Neuronal stem cell (in vitro differentiated cells): ENCODE data around the gene ZBTB20.

Experiments used
- DNase-seq: peaks from one replicate; pipeline ENCODE4 v3.0.0-alpha.2; 2013; ENCODE audit warnings: low spot score
- H2AFZ ChIP-seq: one replicate; pipeline ENCODE4 v1.6.1; 2013; ENCODE audit warnings: mild to moderate bottlenecking, low read length, inconsistent platforms
- H2AK5ac ChIP-seq: 2 replicates; pipeline ENCODE4 v1.6.1; 2013; ENCODE audit warnings: low read depth, mild to moderate bottlenecking, inconsistent platforms, low read length, moderate library complexity, mixed read lengths
- H2BK120ac ChIP-seq: 2 replicates; pipeline ENCODE4 v1.6.1; 2013; ENCODE audit warnings: low read depth, mild to moderate bottlenecking, inconsistent platforms, low read length, moderate library complexity, mixed read lengths
- H2BK12ac ChIP-seq: one replicate; pipeline ENCODE4 v1.6.1; 2013; ENCODE audit warnings: low read length, inconsistent platforms
- H2BK15ac ChIP-seq: 2 replicates; pipeline ENCODE4 v1.6.1; 2013; ENCODE audit warnings: mild to moderate bottlenecking, low read length, inconsistent platforms, mixed read lengths
- H2BK5ac ChIP-seq: one replicate; pipeline ENCODE4 v1.6.1; 2013; ENCODE audit warnings: inconsistent platforms, mild to moderate bottlenecking, low read length, moderate library complexity
- H3K14ac ChIP-seq: one replicate; pipeline ENCODE4 v1.6.1; 2013; ENCODE audit warnings: low read length, inconsistent platforms
- H3K18ac ChIP-seq: 2 replicates; pipeline ENCODE4 v1.6.1; 2013; ENCODE audit warnings: low read length, inconsistent platforms
- H3K23ac ChIP-seq: 2 replicates; pipeline ENCODE4 v1.6.1; 2013; ENCODE audit warnings: low read depth, mild to moderate bottlenecking, mixed read lengths, low read length, inconsistent platforms; ENCODE audit not compliant: poor library complexity
- H3K27ac ChIP-seq: replicated peaks from 3 replicates; pipeline ENCODE4 v1.5.1; 2013; ENCODE audit warnings: low read length, inconsistent platforms
- H3K27me3 ChIP-seq, 3 experiments: 2 replicates each; pipeline ENCODE4 v1.6.1; 2013; ENCODE audit warnings: low read length in 3 of 3, mild to moderate bottlenecking in 2 of 3, inconsistent platforms in 1 of 3, low read depth in 1 of 3, mixed read lengths in 1 of 3, moderate library complexity in 1 of 3; ENCODE audit not compliant: control insufficient read depth in 3 of 3, insufficient read depth in 3 of 3
- H3K36me3 ChIP-seq, 2 donors: replicated peaks in 1 of 2; 2 replicates each; pipeline ENCODE4 v1.6.1; 2013; ENCODE audit warnings: low read length in 2 of 2; ENCODE audit not compliant: control insufficient read depth in 2 of 2, insufficient read depth in 2 of 2
- H3K4ac ChIP-seq: 2 replicates; pipeline ENCODE4 v1.6.1; 2013; ENCODE audit warnings: inconsistent platforms, mild to moderate bottlenecking, low read length, moderate library complexity
- H3K4me1 ChIP-seq, 2 donors: 1 replicate in 1 of 2; 2 replicates in 1 of 2; pipeline ENCODE4 v1.6.1; 2013; ENCODE audit warnings: low read length in 2 of 2, low read depth in 1 of 2; ENCODE audit not compliant: control insufficient read depth in 2 of 2, insufficient read depth in 1 of 2
- H3K4me2 ChIP-seq: one replicate; pipeline ENCODE4 v1.6.1; 2013; ENCODE audit warnings: mild to moderate bottlenecking, low read length, inconsistent platforms; ENCODE audit not compliant: insufficient read depth, poor library complexity, severe bottlenecking
- H3K4me3 ChIP-seq, 2 donors: 2 replicates each; pipeline ENCODE4 v1.5.1; 2013; ENCODE audit warnings: low read length in 2 of 2, mild to moderate bottlenecking in 2 of 2, inconsistent platforms in 1 of 2, moderate library complexity in 1 of 2
- H3K79me1 ChIP-seq: one replicate; pipeline ENCODE4 v1.6.1; 2013; ENCODE audit warnings: low read depth, mild to moderate bottlenecking, inconsistent platforms, low read length, moderate library complexity
- H3K9ac ChIP-seq: one replicate; pipeline ENCODE4 v1.6.1; 2013; ENCODE audit warnings: mild to moderate bottlenecking, low read depth, low read length, inconsistent platforms; ENCODE audit not compliant: poor library complexity
- H3K9me3 ChIP-seq, 2 donors: replicated peaks in 1 of 2; 2 replicates each; pipeline versions ENCODE3 to v1.6.1; 2013; ENCODE audit warnings: low read length in 2 of 2, mild to moderate bottlenecking in 2 of 2, inconsistent platforms in 1 of 2, low read depth in 1 of 2, mixed read lengths in 1 of 2, moderate library complexity in 1 of 2; ENCODE audit not compliant: control insufficient read depth in 2 of 2, insufficient read depth in 1 of 2
- H4K8ac ChIP-seq: one replicate; pipeline ENCODE4 v1.6.1; 2013; ENCODE audit warnings: low read depth, mild to moderate bottlenecking, inconsistent platforms, low read length, moderate library complexity
- H4K91ac ChIP-seq: one replicate; pipeline ENCODE4 v1.6.1; 2013; ENCODE audit warnings: low read length, low read depth, mild to moderate bottlenecking, inconsistent platforms; ENCODE audit not compliant: poor library complexity
- WGBS, 2 donors: extraction: QIAGEN DNeasy Blood & Tissue Kit; methylation state at CpG; one replicate each; pipeline ENCODE4 v1.1.7; 2013; ENCODE audit warnings: missing lambda C conversion rate in 2 of 2, mixed read lengths in 1 of 2; ENCODE audit not compliant: insufficient read length in 2 of 2, insufficient replicate concordance in 1 of 2; ENCODE audit errors: extremely low coverage in 2 of 2; 5-methylcytosine and 5-hydroxymethylcytosine counted together

Gene ZBTB20

DNA sequence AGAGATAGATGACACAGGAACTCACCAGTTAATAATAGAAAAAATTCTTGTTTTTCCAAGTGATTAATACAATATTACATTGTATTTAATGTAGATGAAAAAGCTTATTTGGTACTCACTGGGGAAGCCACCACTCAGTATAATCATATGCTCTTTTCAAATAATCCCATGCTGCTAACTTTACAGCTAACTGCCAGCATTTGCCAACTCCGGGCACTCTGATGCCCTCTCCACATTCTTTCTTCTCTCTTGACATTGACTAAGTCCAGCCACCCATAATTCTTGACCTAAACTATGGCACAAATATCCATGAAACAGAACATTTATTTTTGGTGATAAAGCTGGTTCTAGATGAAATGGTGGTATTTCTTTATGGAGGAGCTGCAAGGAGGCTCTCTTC is 384.9 kb downstream of the ZBTB20 start:
- no peak overlapping the region for H2BK5ac ChIP-seq
- no peak overlapping the region for H3K27ac ChIP-seq
- no peak overlapping the region for H4K8ac ChIP-seq
- no peak overlapping the region for H3K4ac ChIP-seq
- H3K79me1 ChIP-seq = no peaks in the 10 kb centered on the region
- no peak for DNase-seq
- H3K14ac ChIP-seq = no peak overlapping the region
- no peak overlapping the region for H3K4me2 ChIP-seq
- no peak overlapping the region for H2AK5ac ChIP-seq
- H2BK120ac ChIP-seq = no peak overlapping the region
- H3K18ac ChIP-seq = no peak overlapping the region
- H2BK12ac ChIP-seq = no peak overlapping the region
- H2BK15ac ChIP-seq = no peak overlapping the region
- H3K4me1 ChIP-seq = peaks cover 2 to 3% of the 10 kb centered on the region in 2 donors
- no CpG with 5 or more reads among the region's 1 CpG for WGBS, 2 donors
- no peak overlapping the region for H2AFZ ChIP-seq
- H3K4me3 ChIP-seq = no peak overlapping the region
- no peak overlapping the region for H3K23ac ChIP-seq
- no peak overlapping the region for H4K91ac ChIP-seq
- H3K36me3 ChIP-seq = no peaks in the 10 kb centered on the region
- no peaks in the 10 kb centered on the region for H3K9me3 ChIP-seq
- no peak overlapping the region for H3K9ac ChIP-seq
- no peaks in the 10 kb centered on the region for H3K27me3 ChIP-seq

DNA sequence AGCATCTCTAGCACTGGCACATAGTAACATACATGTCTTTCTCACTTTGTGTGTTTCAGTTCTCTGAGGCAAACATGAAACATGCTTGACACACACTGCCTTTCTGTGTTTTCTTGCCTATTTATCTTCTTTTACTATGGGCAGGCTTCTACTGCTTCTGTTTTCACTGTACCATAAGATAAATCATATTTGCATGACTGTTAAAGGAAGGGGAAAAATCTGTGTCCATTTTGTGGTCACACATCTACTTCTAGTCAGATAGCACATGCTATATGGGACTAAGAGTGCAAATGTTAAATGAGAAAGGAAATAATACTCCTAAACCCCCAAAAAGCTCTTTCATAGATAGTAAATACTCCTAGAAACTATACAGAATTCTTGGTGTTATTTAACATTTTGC is 386.4 kb downstream of the ZBTB20 start:
- Histone ChIP-seq H3K27ac (no peak overlapping the region), H3K9me3 (no peaks in the 10 kb centered on the region), H2AFZ (no peak overlapping the region), H3K79me1 (no peaks in the 10 kb centered on the region), H2AK5ac (no peak overlapping the region), H3K36me3 (no peaks in the 10 kb centered on the region), H3K18ac (no peak overlapping the region), H3K4ac (no peak overlapping the region), H2BK120ac (no peak overlapping the region), H2BK12ac (no peak overlapping the region), H3K4me1 (peaks cover 2 to 6% of the 10 kb centered on the region in 2 donors), H2BK15ac (no peak overlapping the region), H3K27me3 (no peaks in the 10 kb centered on the region), H4K91ac (no peak overlapping the region), H4K8ac (no peak overlapping the region), H3K4me2 (no peak overlapping the region), H3K23ac (no peak overlapping the region), H3K14ac (no peak overlapping the region), H3K4me3 (no peak overlapping the region), H2BK5ac (no peak overlapping the region), H3K9ac (no peak overlapping the region)
- DNase-seq = no peak

DNA sequence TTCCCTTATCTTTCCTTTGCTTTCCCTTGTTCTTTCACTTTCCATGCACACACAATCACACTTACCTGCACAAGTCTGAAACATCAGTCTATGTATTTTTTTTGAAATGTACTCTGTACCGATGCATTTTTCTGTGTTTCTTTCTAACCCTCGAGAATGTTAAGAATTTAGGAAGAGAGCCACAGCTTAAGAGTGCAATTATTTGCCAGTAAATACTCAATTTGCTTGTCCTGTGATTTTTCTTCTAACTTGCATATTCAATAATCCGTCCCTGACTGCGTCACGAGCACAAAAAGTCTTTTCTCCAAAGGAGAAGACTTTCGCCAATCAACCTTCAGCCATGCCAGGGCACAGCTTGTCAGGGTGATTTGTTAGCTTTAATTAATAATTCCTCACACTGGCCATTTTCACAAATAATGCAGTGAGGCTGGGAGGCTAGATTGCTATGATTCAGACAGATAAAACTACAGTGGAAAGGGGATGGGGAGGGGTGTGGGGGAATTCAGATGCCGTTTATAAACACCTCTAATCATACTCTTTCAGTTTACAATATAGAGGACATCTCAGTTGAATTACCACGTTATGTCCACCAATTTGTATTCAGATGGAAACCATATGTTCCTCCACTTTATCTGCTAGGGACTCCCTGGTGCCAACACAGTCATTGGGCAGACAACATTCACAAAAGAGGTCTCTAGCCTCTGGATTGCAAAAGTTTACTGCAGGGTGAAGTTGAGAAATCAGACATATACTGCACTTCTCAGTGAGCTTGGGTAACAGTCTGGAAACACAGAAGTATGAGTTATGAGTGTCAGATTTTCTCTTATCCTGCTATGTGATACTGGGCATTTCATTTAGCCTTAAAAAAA is 388.0 kb downstream of the ZBTB20 start:
- H2BK15ac ChIP-seq = no peak overlapping the region
- no peak overlapping the region for H3K4ac ChIP-seq
- H3K27ac ChIP-seq = no peak overlapping the region
- H3K18ac ChIP-seq = no peak overlapping the region
- H3K9me3 ChIP-seq = no peaks in the 10 kb centered on the region
- no peak overlapping the region for H3K23ac ChIP-seq
- no peaks in the 10 kb centered on the region for H3K27me3 ChIP-seq
- H3K14ac ChIP-seq = no peak overlapping the region
- H3K79me1 ChIP-seq = no peaks in the 10 kb centered on the region
- no peak overlapping the region for H3K4me3 ChIP-seq
- H4K8ac ChIP-seq = no peak overlapping the region
- H3K4me2 ChIP-seq = no peak overlapping the region
- no peak overlapping the region for H2BK5ac ChIP-seq
- no peak overlapping the region for H2AK5ac ChIP-seq
- H2BK120ac ChIP-seq = no peak overlapping the region
- WGBS, 2 donors = no CpG with 5 or more reads among the region's 8 CpGs
- H3K36me3 ChIP-seq = no peaks in the 10 kb centered on the region
- no peak overlapping the region for H4K91ac ChIP-seq
- H3K4me1 ChIP-seq = peaks cover 0 to 6% of the 10 kb centered on the region in 2 donors
- no peak for DNase-seq
- H2AFZ ChIP-seq = no peak overlapping the region
- H3K9ac ChIP-seq = no peak overlapping the region
- no peak overlapping the region for H2BK12ac ChIP-seq

DNA sequence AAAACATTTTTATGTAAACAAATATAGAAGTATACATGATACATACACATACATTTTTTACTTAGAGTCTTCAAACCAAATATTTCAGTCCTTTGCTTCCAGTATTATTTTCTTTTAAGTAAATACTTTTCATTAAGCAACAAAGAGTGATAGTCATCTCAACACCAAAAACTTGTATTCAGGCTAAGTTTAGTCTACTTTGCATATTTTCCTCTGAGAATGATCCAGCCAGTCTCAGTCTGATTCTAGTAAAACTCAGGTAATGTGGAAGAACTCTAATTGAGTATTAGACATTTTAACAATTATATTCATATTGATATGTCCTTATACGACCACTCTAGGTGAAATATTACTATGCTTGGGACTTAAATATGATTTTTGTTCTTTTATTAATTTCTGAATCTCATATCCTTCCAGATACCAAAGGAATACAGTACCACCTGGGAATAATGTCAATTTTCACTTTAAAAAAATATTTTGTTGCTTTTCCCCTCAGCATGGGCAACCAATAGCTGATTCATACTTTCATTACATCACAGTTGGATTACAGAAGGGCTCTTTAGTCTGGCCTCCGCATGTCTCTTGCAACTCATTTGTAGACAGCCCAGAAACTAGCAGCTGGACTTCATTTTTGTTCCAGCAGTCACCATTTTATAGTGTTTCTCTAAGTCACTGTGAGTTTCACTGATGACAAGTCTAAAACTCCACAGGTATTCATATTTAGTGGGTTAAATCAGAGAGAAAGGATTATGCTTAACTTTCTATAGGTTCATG is 390.4 kb downstream of the ZBTB20 start:
- H2BK120ac ChIP-seq = no peak overlapping the region
- no peak overlapping the region for H2BK12ac ChIP-seq
- H3K27ac ChIP-seq = no peak overlapping the region

More for the DNA sequence above, 390.4 kb downstream of the ZBTB20 start:
- H3K4ac ChIP-seq = no peak overlapping the region
- no peak overlapping the region for H2AK5ac ChIP-seq
- H3K4me1 ChIP-seq = peaks cover 0 to 6% of the 10 kb centered on the region in 2 donors
- H4K8ac ChIP-seq = no peak overlapping the region
- H3K18ac ChIP-seq = no peak overlapping the region
- no peak overlapping the region for H3K9ac ChIP-seq
- H2BK5ac ChIP-seq = no peak overlapping the region
- no peak for DNase-seq
- no peak overlapping the region for H2AFZ ChIP-seq
- no peak overlapping the region for H3K4me3 ChIP-seq
- H3K27me3 ChIP-seq = no peaks in the 10 kb centered on the region
- no CpG with 5 or more reads among the region's 2 CpGs for WGBS, 2 donors
- H3K4me2 ChIP-seq = no peak overlapping the region
- H2BK15ac ChIP-seq = no peak overlapping the region
- H3K14ac ChIP-seq = no peak overlapping the region
- H3K79me1 ChIP-seq = no peaks in the 10 kb centered on the region
- H3K9me3 ChIP-seq = no peaks in the 10 kb centered on the region
- H3K23ac ChIP-seq = no peak overlapping the region
- no peaks in the 10 kb centered on the region for H3K36me3 ChIP-seq
- H4K91ac ChIP-seq = no peak overlapping the region
